ENCODE data around the gene ALMS1. TPM values are rescaled to one million over a fixed set of nuclear protein-coding genes. Genes with fewer than 3 reads are reported as not detected.

The ALMS1 gene
- total RNA-seq, 1 donor from 2014 or later: 12.8 TPM

- TF ChIP-seq CTCF (IDR thresholded peaks at IDR 0.05): no peak
- intact Hi-C loops (cut with DNase I): no loop called here
- no peaks in the 10 kb centered on the region for H3K27me3 ChIP-seq
Measured at GRCh38 chr2:73406996-73407395, 21.4 kb downstream of the ALMS1 start.

GRCh38 chr2:73408198-73408597 lies 22.6 kb downstream of the ALMS1 start:
- H3K27ac ChIP-seq: no peak overlapping the region
- DNase-seq (ENCODE audit: low spot score in 2 of 2): no peak
- H3K9me3 ChIP-seq: peaks cover 4 to 19% of the 10 kb centered on the region in 2 donors
- no peaks in the 10 kb centered on the region for H3K36me3 ChIP-seq
- H3K4me3 ChIP-seq: no peak overlapping the region
- H3K27me3 ChIP-seq: no peaks in the 10 kb centered on the region
- intact Hi-C loops (cut with DNase I): no loop called here
- H3K4me1 ChIP-seq: no peaks in the 10 kb centered on the region
- TF ChIP-seq CTCF (IDR thresholded peaks at IDR 0.05): no peak

More at GRCh38 chr2:73406996-73407395, 21.4 kb downstream of the ALMS1 start:
- H3K36me3 ChIP-seq: no peaks in the 10 kb centered on the region
- no peak overlapping the region for H3K4me3 ChIP-seq
- H3K9me3 ChIP-seq: peaks cover 7 to 20% of the 10 kb centered on the region in 2 donors
- no peak overlapping the region for H3K27ac ChIP-seq
- DNase-seq (ENCODE audit: low spot score in 2 of 2): no peak
- H3K4me1 ChIP-seq: no peaks in the 10 kb centered on the region

- DNase-seq (ENCODE audit: low spot score in 2 of 2): no peak
- Histone ChIP-seq H3K9me3 (no peaks in the 10 kb centered on the region), H3K27me3 (no peaks in the 10 kb centered on the region), H3K4me3 (no peak overlapping the region), H3K27ac (no peak overlapping the region), H3K36me3 (no peaks in the 10 kb centered on the region), H3K4me1 (no peaks in the 10 kb centered on the region)
- intact Hi-C loops (cut with DNase I): no loop called here
- TF ChIP-seq CTCF (IDR thresholded peaks at IDR 0.05): no peak
Measured at GRCh38 chr2:73414696-73415095, 29.1 kb downstream of the ALMS1 start.

GRCh38 chr2:73415906-73416305 lies 30.3 kb downstream of the ALMS1 start:
- H3K9me3 ChIP-seq: no peaks in the 10 kb centered on the region
- H3K4me3 ChIP-seq: no peak overlapping the region
- no peaks in the 10 kb centered on the region for H3K27me3 ChIP-seq
- DNase-seq (ENCODE audit: low spot score in 2 of 2): no peak
- H3K36me3 ChIP-seq: no peaks in the 10 kb centered on the region
- no peaks in the 10 kb centered on the region for H3K4me1 ChIP-seq
- no peak overlapping the region for H3K27ac ChIP-seq
- intact Hi-C loops (cut with DNase I): no loop called here
- no peak for TF ChIP-seq CTCF (IDR thresholded peaks at IDR 0.05)

GRCh38 chr2:73418343-73418742 lies 32.7 kb downstream of the ALMS1 start:
- no peaks in the 10 kb centered on the region for H3K4me1 ChIP-seq
- no peak overlapping the region for H3K27ac ChIP-seq
- H3K36me3 ChIP-seq: peaks cover 0 to 3% of the 10 kb centered on the region in 2 donors
- DNase-seq (ENCODE audit: low spot score in 2 of 2): peak in 1 of 2 donors; percentile 72
- intact Hi-C loops (cut with DNase I): loop anchor here (1.0 kb wide), 1 partner anchor 33 kb away; the partner anchor contains the start of gene ALMS1
- H3K9me3 ChIP-seq: no peaks in the 10 kb centered on the region
- no peaks in the 10 kb centered on the region for H3K27me3 ChIP-seq
- no peak for TF ChIP-seq CTCF (IDR thresholded peaks at IDR 0.05)
- H3K4me3 ChIP-seq: peak overlapping the region in 1 of 2 donors; percentile 10

- no peak for TF ChIP-seq CTCF (IDR thresholded peaks at IDR 0.05)
- no peak overlapping the region for H3K4me3 ChIP-seq
Measured at GRCh38 chr2:73423913-73424312, 38.3 kb downstream of the ALMS1 start.

More at GRCh38 chr2:73423913-73424312, 38.3 kb downstream of the ALMS1 start:
- intact Hi-C loops (cut with DNase I): no loop called here
- no peak overlapping the region for H3K27ac ChIP-seq
- no peaks in the 10 kb centered on the region for H3K27me3 ChIP-seq
- peaks cover 0 to 10% of the 10 kb centered on the region in 2 donors for H3K36me3 ChIP-seq
- H3K9me3 ChIP-seq: no peaks in the 10 kb centered on the region
- H3K4me1 ChIP-seq: no peaks in the 10 kb centered on the region
- DNase-seq (ENCODE audit: low spot score in 2 of 2): no peak
